HG03460 (cell line): Measurements from ENCODE around the gene IL20RA.
"Not testable (repeated sequence)": the region's sequence is repeated elsewhere in the genome, so short reads cannot be mapped to it uniquely, and the experiment has no call there.

Experiments used
- ATAC-seq: cut with Tn5 transposase; IDR thresholded peaks from one replicate; pipeline ENCODE4 v1.9.1; 2021; ENCODE audit not compliant: unreplicated experiment

Gene IL20RA

GRCh38 chr6:136973781-136974180, 71.0 kb downstream of the IL20RA start:
- ATAC-seq: not testable (repeated sequence)

DNA sequence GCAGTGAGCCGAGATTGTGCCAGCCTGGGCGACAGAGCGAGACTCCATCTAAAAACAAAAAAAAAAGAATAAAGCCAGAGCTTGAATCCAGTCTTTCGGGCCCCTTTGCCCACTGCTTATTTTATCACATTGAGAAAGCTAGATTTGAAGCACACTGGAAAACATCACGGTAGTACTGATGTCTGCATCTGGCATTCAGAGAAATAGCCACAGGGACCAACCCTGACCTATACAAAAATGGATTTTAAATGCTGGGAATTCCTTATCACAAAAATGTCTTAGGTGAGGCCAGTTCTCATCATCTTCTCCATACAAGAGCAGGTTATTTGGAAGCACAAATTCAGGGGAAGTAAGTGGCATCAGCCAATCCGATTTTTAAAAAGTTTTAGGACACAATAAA, 73.2 kb downstream of the IL20RA start:
- ATAC-seq: no peak

DNA sequence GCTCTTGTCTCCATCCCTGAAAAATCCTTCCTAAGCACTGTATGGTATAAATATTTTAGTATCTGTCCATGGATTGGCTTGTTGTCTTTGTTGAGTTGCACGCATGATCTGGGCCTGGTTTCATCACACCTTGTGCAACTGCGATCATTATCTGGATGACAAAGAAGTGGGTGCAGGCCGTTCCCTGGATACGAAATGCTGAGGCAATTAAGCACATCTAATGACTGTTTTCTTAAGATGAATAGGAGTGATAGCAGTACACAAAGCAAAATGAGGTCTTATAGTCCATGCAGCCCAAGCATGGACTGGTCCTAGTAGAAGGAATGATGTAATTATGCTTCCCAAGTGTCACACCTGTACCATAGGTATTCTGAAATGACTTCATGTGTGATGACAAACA, 74.8 kb downstream of the IL20RA start:
- no peak for ATAC-seq

DNA sequence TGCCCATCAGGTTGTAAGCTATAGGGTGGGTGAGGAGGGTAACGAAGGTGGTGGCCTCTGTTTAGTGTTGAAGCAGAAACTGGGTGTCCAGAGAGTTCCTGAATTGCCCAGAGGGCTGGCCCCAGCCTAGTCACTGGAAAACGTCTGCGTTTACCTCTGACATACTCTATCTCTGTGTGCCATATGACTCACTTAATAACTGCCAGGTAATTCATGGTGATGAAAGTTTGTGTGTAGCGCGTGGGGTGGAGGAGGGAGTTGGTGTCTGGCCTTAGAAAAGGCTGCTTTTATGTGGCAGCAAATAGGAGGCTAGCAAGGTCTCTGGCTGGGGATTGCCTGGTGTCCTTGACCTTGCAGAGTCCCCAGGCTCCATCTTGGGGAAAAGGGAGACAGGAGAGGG, 75.3 kb downstream of the IL20RA start:
- ATAC-seq: no peak

DNA sequence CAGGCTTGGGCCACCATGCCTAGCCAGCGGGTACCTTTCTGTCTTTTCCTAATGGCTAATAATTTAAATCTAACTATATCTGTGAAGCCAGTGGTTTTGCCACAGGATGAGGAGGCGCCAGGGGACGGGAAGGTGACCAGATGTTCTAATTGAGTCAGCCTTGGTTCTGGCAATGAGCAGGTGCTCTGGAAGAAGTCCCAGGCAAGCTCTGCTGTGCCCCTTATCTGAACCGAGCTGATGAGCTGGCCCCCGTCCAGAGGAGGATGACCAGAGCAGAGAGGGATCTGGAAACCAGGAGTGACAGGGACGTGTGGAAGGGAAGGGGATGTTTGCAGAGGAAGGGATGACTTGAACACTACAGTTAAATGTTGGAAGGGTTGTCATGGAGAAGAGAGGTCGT, 75.9 kb downstream of the IL20RA start:
- ATAC-seq: no peak

DNA sequence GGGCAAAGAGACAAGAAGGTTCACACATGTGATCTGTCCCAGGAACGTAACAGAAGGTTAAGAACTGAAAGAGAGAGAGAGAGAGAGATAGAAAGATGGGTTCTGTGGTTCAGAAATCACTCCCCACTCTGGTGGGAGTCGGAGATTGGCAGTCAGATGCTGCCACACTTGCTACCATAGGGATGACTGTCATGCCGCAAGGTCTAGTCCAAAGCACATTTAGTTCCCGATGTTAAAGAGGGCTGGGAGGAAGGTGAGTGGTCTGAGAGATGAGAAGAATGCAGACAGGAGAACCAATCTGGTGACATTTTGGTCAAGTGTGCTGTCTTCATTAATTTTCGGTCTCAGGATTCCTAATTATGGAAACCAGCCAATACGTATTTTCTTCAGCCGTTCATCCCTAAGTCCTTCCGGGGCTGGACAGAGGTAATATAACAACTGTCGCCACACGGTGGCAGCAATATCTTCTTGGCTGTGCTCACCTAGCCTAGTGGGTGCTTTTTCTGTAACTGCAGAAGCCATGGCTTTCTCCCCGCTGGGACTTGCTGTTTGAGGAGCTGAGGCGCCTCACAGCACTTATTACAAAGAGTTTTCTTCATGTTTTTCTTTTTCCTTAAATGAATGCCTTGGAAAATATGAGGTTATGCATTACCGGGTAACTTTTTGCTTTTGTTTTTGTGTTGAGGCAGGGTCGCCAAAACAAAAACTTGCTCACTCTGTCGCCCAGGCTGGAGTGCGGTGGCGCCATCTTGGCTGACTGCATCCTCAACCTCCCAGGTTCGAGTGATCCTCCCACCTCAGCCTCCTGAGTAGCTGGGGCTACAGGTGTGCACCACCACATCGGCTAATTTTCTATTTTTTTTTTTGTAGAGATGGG, 76.7 kb downstream of the IL20RA start:
- peak; percentile 92 for ATAC-seq

DNA sequence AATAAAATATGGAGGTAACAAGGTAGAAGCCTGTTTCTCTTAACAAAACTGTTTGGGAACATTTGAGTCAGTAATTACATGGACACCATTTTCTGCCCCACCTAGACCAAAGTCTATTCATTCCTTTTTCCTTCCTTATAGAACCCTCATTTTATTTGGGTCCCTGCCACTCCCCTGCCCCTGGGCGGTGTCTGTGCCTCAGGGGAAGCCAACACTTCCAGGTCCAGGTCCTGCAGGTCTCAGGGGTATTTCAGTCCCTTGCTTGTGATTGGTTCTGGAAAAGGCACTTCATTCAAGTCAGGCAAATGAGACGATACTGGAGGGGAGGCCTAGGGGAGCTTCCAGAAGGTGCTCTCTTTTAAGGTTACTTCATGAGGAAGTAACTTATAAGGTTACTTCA, 80.4 kb downstream of the IL20RA start:
- ATAC-seq: no peak

- no peak for ATAC-seq
Measured at GRCh38 chr6:136963259-136963658, 81.5 kb downstream of the IL20RA start.

DNA sequence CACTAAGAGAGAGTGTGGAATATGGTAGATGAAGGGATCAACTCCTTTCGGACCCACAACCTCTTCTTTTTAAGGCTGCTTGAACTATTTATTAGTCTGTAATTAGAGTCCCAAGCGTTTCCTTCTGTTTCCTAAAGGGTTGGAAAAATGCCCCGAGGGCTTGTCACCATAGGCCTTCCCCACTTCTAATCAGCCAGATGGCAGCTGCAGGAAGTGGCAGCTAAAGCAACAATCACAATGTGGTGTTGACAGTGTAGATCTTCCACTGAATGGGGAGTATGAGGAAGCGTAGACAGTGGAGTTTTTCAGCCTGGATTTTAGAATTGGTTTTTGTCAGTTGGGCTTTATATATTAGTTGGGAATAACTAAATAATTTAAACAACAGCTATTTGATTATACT, 82.1 kb downstream of the IL20RA start:
- ATAC-seq: no peak

- ATAC-seq: no peak
Measured at GRCh38 chr6:136961848-136962247, 82.9 kb downstream of the IL20RA start.

DNA sequence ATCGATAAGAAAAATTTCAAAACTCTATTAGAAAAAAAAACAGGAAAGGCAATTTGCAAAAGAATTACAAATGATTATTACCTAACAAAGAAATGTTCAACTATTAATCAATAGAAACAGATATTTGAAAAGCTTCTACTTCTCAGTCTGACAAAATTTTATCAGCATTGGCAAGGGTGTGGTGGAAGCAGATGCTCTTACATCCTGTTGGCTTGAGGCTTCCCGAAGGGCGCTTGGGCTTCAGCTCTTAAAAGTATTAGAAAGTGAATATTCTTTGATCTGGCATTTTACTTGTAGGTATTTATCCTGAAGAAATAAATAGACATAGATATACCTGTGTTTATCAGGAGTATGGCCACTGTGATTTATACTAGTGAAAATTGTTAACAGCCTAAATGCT, 84.0 kb downstream of the IL20RA start:
- no peak for ATAC-seq

DNA sequence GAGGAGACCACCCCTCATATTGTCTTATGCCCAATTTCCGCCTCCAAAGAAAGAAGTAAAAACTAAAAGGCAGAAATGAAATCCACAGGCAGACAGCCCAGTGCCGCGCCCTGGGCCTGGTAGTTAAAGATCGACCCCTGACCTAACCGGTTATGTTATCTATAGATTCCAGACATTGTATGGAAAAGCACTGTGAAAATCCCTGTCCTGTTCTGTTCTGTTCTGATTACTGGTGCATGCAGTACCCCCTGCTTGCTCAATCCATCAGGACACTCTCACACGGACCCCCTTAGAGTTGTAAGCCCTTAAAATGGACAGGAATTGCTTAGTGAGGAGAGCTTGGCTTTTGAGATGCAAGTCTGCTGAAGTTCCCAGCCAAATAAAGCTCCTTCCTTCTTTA, 84.8 kb downstream of the IL20RA start:
- ATAC-seq: not testable (repeated sequence)

DNA sequence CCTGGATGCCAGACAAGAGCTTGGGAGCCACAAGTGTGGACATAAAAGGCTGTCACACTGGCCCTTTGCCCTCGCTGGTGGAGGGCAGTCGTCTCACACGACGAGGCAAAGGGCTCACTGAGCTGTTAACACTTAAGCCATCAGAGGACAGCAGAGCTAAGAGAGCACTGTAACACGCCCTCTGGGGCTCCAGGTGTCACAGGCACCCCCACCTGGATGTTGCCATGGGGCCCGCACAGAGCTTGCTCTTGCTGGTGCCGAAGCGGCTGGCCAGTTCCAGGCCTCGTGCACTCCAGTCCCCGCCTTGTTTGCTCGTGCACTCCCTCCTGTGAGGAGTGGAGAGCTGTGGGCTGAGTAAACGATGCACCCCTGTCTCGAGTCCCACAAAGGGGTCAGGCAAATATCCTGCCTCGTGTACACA, 85.3 kb downstream of the IL20RA start:
- ATAC-seq: no peak

DNA sequence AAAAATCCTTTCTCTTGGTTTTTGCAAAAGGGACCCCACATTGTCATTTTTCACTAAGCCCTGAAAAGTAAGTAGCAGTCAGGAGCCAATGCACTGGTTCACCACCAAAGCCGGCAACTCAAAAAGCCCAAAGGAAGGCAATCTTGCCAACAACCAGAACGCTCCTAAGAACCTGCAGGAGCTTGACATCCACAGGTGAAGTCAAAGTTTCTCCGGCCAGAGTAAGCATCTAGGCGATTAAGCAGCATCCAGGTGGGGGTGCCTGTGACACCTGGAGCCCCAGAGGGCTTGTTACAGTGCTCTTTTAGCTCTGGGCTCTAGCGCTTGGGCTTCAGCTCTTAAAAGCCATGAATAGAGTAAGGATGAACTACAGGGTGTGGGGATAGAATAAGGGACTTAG, 86.6 kb downstream of the IL20RA start:
- ATAC-seq: no peak

GRCh38 chr6:136956590-136957544, 87.9 kb downstream of the IL20RA start:
- no peak for ATAC-seq

GRCh38 chr6:136955123-136955522, 89.6 kb downstream of the IL20RA start:
- no peak for ATAC-seq

DNA sequence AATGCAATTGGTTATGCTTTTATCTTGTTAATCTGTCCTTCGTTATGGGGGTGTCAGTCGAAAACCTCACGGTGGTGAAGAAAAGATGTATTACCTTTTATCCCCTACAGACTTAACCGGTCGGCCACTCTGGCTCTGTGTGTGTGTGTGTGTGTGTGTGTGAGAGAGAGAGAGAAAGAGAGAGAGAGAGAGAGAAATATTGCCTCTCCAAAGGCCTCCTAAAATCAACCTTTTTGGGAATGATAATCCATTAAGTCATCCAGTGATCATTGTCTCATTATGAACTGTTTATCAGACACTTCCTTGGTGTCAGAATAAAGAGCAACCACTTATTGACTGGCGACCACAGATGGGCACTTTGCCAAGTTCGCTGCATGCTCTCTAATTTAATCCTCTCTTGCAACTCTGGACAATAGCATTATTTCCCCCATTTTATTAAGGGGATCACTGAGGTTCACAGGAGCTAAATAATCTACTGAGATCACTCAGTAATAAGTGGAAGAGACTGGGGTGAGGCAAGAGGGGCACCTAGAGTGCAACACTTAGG, 92.0 kb downstream of the IL20RA start:
- no peak for ATAC-seq

GRCh38 chr6:136950436-136951126, 94.2 kb downstream of the IL20RA start:
- no peak for ATAC-seq
